ENCODE results near the gene ZYG11A.

ZYG11A gene

GRCh38 chr1:52919051-52919722 is 76.6 kb downstream of the ZYG11A start:
- DNase-seq: no peak

- no peak for DNase-seq
Observed at GRCh38 chr1:52919723-52920483, 77.3 kb downstream of the ZYG11A start.

GRCh38 chr1:52920791-52921291 is 78.3 kb downstream of the ZYG11A start:
- peak; percentile 29 for DNase-seq

- DNase-seq: no peak
Observed at GRCh38 chr1:52925571-52926005, 83.0 kb downstream of the ZYG11A start.

- peak; percentile 57 for DNase-seq
Observed at GRCh38 chr1:52926864-52927211, 84.3 kb downstream of the ZYG11A start.

GRCh38 chr1:52927212-52928014 is 84.9 kb downstream of the ZYG11A start, which contains the start of gene SCP2:
SCP2 (plus strand) TSS chr1:52927276; CDS start chr1:52927397, 121 bp downstream.
- DNase-seq: peak; percentile 89

GRCh38 chr1:52928015-52928404 is 85.5 kb downstream of the ZYG11A start:
- DNase-seq: no peak

GRCh38 chr1:52929019-52929418 is 86.5 kb downstream of the ZYG11A start:
- DNase-seq: no peak

- DNase-seq: no peak
Observed at GRCh38 chr1:52937433-52938182, 95.0 kb downstream of the ZYG11A start.

- no peak for DNase-seq
Observed at GRCh38 chr1:52938183-52938451, 95.6 kb downstream of the ZYG11A start.

GRCh38 chr1:52943876-52944416 is 101.4 kb downstream of the ZYG11A start:
- no peak for DNase-seq

- DNase-seq: no peak
Observed at GRCh38 chr1:52944566-52944965, 102.0 kb downstream of the ZYG11A start.
